Left ventricle myocardium inferior (tissue), 1 donor: ENCODE results near the gene DCAF8L1. TPM values are rescaled to one million over a fixed set of nuclear protein-coding genes. Genes with fewer than 3 reads are reported as not detected.
"Not testable (repeated sequence)": the region's sequence is repeated elsewhere in the genome, so short reads cannot be mapped to it uniquely, and the experiment has no call there.

Experiments used
- DNase-seq: peaks from one replicate; pipeline ENCODE4 v3.0.0-alpha.2; 2020
- H3K27ac ChIP-seq: fragments of 200-600 bp; replicated peaks from 2 replicates; pipeline ENCODE4 v1.8.0; 2021
- H3K27me3 ChIP-seq: fragments of 200-600 bp; 2 replicates; pipeline ENCODE4 v1.8.0; 2021; ENCODE audit warnings: low read depth
- H3K36me3 ChIP-seq: fragments of 200-600 bp; 2 replicates; pipeline ENCODE4 v1.8.0; 2021
- H3K4me1 ChIP-seq: fragments of 200-600 bp; 2 replicates; pipeline ENCODE4 v1.8.0; 2021
- H3K4me3 ChIP-seq: fragments of 200-600 bp; 2 replicates; pipeline ENCODE4 v1.8.0; 2021; ENCODE audit warnings: mild to moderate bottlenecking, moderate library complexity
- H3K9me3 ChIP-seq: fragments of 200-600 bp; replicated peaks from 2 replicates; pipeline ENCODE4 v1.8.0; 2021
- CTCF ChIP-seq: fragments of 200-600 bp; IDR thresholded peaks from 2 replicates; pipeline ENCODE4 v1.8.0; 2021; ENCODE audit warnings: antibody characterized with exemption, mild to moderate bottlenecking, borderline replicate concordance
- intact Hi-C: fragments of 100-400 bp; cut with micrococcal nuclease; formaldehyde crosslinking; loops from one replicate; pipeline ENCODE4 v1.11.0; 2022
- total RNA-seq: library from RNA; stranded (reverse); fragmentation: NEBNext Ultra II Directional; extraction: Animal tissue kit (Norgen Biotek cat#: 25700); gene quantifications from one replicate; pipeline ENCODE4 v1.2.1, GENCODE V29; 2021
- donor health status: DM: no; HTN: yes; CAD: no; lungs with severe emphysema.

The DCAF8L1 gene
- total RNA-seq, 1 donor from 2014 or later: not detected

GRCh38 chrX:27997622-27998021 is 16.4 kb upstream of the DCAF8L1 start:
- intact Hi-C loops: no loop called here
- TF ChIP-seq CTCF: no peak
- Histone ChIP-seq H3K9me3 (no peaks in the 10 kb centered on the region), H3K27ac (no peak overlapping the region), H3K4me3 (no peak overlapping the region), H3K27me3 (no peaks in the 10 kb centered on the region), H3K36me3 (no peaks in the 10 kb centered on the region), H3K4me1 (no peaks in the 10 kb centered on the region)
- no peak for DNase-seq

- intact Hi-C loops: no loop called here
- no peak for TF ChIP-seq CTCF
- Histone ChIP-seq H3K9me3 (no peaks in the 10 kb centered on the region), H3K4me3 (no peak overlapping the region), H3K27me3 (no peaks in the 10 kb centered on the region), H3K4me1 (no peaks in the 10 kb centered on the region), H3K27ac (no peak overlapping the region), H3K36me3 (no peaks in the 10 kb centered on the region)
- no peak for DNase-seq
Observed at GRCh38 chrX:27996132-27996531, 14.9 kb upstream of the DCAF8L1 start.

- Histone ChIP-seq H3K4me3 (no peak overlapping the region), H3K27ac (no peak overlapping the region), H3K9me3 (no peaks in the 10 kb centered on the region), H3K36me3 (no peaks in the 10 kb centered on the region), H3K27me3 (no peaks in the 10 kb centered on the region), H3K4me1 (no peaks in the 10 kb centered on the region)
- intact Hi-C loops: no loop called here
- no peak for TF ChIP-seq CTCF
- no peak for DNase-seq
Observed at GRCh38 chrX:27995611-27996010, 14.4 kb upstream of the DCAF8L1 start.

GRCh38 chrX:27987862-27988646 is 6.8 kb upstream of the DCAF8L1 start:
- Histone ChIP-seq H3K4me3 (no peak overlapping the region), H3K27ac (no peak overlapping the region), H3K4me1 (no peaks in the 10 kb centered on the region), H3K27me3 (no peaks in the 10 kb centered on the region), H3K9me3 (no peaks in the 10 kb centered on the region), H3K36me3 (no peaks in the 10 kb centered on the region)
- intact Hi-C loops: no loop called here
- no peak for TF ChIP-seq CTCF
- DNase-seq: no peak

- DNase-seq, H3K27me3 ChIP-seq, H3K36me3 ChIP-seq, H3K4me3 ChIP-seq, H3K27ac ChIP-seq, intact Hi-C loops, H3K9me3 ChIP-seq, H3K4me1 ChIP-seq: not testable (repeated sequence)
Observed at GRCh38 chrX:27976934-27977333, 4.3 kb downstream of the DCAF8L1 start.

- TF ChIP-seq CTCF: no peak
- H3K4me1 ChIP-seq: no peaks in the 10 kb centered on the region
- intact Hi-C loops: no loop called here
- no peaks in the 10 kb centered on the region for H3K27me3 ChIP-seq
- H3K27ac ChIP-seq: no peak overlapping the region
- no peak for DNase-seq
- no peaks in the 10 kb centered on the region for H3K9me3 ChIP-seq
- H3K4me3 ChIP-seq: no peak overlapping the region
- no peaks in the 10 kb centered on the region for H3K36me3 ChIP-seq
Observed at GRCh38 chrX:27976284-27976683, 5.0 kb downstream of the DCAF8L1 start.
